GM19099 (cell line): Measurements from ENCODE around the gene CD19.

Experiments
- POLR2A ChIP-seq: IDR thresholded peaks from 3 replicates; pipeline ENCODE4 v1.6.1; 2011; ENCODE audit warnings: low read depth; ENCODE audit not compliant: insufficient read length; ENCODE audit errors: extremely low read depth

The CD19 gene

GRCh38 chr16:28982949-28983348 lies 51.2 kb downstream of the CD19 start:
- no peak for TF ChIP-seq POLR2A

- no peak for TF ChIP-seq POLR2A
Measured at GRCh38 chr16:28983644-28984043, 51.9 kb downstream of the CD19 start.

GRCh38 chr16:28984091-28984490 lies 52.3 kb downstream of the CD19 start:
- TF ChIP-seq POLR2A = no peak

- no peak for TF ChIP-seq POLR2A
Measured at GRCh38 chr16:28984619-28985135, 52.9 kb downstream of the CD19 start, which contains the start of gene LAT. Gene LAT, plus strand, starts transcription at chr16:28985052. Its CDS starts 366 bp downstream, at chr16:28985418.

- TF ChIP-seq POLR2A = no peak
Measured at GRCh38 chr16:28985211-28986041, 53.7 kb downstream of the CD19 start.

- no peak for TF ChIP-seq POLR2A
Measured at GRCh38 chr16:28986046-28986445, 54.3 kb downstream of the CD19 start.

GRCh38 chr16:28986492-28986891 lies 54.7 kb downstream of the CD19 start:
- no peak for TF ChIP-seq POLR2A

- no peak for TF ChIP-seq POLR2A
Measured at GRCh38 chr16:28987170-28987853, 55.5 kb downstream of the CD19 start.
